ENCODE data around the gene CBL.

The CBL gene

DNA sequence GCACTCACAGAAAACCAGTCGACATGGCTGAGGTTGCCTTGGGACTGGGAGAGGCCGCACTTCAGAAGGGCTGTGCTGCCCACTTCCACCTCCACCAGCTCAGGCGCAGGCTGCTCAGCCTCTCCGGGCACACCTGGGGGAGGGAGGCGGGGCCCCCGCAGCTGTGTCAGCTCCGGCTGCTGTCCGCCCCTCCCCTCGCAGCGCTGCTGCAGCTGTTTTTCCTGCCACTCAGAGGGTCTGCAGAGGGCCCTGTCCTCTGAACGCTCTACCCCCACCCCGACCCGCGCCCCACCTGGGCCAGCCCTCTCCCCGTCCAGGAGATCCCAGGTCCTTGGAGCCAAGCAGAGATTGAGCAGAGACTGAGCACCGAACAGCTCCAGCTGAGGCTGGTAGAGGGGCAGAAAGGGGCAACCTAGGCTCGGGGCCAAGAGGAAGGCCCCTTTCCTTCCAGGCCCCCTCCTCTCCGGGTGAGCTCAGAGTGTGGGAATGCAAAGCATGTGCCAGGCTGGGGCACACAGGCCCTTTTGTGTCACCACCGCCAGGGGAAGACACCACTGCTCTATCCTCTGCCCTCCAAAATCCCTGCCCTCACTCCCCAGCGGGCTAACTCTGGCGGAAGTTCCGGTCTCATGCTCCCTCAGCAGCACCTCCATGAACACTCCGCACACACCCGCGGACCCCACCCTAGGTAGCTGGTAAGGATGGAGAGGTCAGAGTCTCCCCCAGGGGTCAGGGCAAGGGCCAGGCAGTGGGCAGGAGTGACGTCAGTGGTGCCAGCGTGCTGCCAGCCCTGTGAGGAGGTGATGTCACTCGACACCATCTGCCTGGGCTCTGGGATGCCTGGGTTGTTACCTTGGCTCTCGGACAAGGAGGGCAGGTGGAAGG is 109.2 kb downstream of the CBL start:
- peak; percentile 46 to 48 for DNase-seq

DNA sequence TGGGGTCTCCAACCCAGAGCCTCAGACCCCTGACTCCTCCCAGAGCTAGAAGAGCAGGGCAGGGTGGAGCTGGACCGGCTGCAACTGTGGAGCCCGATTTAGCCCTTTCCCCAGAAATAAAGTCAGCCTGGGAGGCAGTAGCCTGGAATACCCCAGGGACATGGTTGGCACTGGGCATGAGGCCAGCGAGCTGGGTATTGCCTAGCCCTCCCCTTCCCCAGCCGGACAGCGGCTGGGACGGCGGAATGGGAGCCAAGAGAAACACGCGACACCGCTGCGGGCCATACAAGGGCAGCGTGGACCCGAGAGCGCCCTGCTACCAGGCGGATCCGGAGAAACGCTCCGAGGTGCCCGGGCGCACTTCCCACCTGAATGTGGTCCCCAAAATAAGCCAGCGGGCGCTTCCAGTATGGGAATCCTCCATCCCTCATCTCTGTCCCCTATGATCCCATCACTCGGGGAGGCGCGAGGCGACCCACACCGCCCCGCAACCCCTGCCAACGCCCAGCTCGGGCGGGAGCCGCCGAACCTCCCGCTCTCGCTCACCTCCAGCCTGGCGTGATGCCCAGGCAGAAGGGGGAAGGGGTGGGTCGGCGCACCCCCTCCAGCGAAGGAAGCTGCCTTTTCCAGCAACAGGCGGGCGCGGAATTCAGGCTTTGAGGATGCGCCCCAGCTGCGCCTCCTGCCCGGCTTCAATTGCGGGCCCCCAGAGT is 110.0 kb downstream of the CBL start:
- DNase-seq = no peak

DNA sequence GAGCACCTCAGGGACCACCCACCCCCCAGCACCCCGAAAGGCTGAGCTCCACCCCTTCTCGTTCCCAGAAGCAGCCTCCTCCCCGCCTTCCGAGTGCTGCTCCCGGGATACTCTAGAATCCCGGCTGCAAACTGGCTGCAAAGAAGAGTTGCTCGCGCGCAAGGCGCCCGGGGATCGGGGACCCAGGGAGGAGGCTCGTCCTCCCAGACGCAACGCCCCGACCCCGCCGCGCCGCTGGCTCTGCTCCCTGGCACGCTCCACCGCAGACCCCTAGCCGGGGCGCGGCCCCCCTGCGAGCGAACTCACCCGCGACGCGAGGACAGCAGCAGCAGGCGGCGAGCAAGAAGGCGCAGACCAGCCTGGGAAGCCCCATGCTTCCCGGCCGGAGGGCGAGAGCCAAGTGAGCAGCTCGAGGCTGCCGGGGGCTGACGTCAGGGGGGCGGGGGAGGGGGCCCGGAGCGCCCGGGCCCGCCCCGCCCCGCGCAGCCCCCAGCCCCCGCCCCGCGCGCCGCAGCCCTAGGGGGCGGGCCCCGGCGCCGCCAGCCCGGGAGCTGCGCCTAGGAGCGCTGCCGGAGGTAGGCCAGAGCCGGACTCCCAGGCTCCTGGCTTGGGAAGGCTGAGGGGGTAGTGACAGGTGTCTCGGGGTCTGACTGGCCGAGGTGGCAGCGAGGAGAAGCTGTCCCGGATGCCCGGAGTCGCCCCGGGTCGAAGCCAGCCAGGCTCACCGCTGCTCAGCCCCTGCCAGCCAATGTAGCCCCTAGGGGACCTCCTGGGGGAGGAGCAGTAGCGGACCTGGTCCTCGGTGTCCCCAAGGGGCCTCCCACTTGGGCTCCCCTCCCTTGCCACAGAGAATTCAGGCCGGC is 110.8 kb downstream of the CBL start, which contains the start of gene MCAM:
Gene MCAM, minus strand, starts transcription at position 402 of the 863 bp plus-strand sequence. Its CDS starts 29 bp downstream, at position 373.
- DNase-seq = no peak

DNA sequence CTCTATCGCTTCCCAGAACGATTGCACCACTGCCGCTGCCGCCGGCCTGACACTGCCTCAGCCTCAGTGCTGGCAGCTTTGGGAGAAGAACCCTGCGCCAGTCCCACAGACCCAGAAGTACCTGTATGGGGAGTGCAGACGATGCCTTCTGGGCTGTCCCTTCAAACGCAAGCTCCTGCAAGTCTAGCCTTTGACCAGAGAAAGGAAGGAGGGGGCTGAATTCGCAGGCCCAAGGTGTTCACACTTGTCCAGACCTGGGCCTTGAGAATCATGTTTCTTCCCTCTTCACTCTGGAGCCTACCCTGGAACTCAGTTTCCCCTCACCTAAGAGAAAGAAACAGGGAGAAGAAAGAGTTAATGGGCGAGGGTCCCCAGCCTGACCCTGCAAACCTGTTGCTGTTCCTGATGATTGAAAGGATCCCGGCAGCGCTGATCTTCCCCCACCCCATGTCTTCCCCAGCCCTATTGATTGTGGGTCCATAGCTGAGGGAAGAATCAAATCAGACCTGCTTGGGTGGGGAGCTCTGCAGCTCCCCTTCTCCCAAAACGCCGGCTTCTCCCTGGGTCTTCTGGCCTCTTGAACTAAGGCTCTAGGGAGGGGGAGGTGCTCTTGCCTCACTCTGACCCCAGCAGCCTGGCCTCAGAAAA is 111.6 kb downstream of the CBL start:
- DNase-seq = no peak

DNA sequence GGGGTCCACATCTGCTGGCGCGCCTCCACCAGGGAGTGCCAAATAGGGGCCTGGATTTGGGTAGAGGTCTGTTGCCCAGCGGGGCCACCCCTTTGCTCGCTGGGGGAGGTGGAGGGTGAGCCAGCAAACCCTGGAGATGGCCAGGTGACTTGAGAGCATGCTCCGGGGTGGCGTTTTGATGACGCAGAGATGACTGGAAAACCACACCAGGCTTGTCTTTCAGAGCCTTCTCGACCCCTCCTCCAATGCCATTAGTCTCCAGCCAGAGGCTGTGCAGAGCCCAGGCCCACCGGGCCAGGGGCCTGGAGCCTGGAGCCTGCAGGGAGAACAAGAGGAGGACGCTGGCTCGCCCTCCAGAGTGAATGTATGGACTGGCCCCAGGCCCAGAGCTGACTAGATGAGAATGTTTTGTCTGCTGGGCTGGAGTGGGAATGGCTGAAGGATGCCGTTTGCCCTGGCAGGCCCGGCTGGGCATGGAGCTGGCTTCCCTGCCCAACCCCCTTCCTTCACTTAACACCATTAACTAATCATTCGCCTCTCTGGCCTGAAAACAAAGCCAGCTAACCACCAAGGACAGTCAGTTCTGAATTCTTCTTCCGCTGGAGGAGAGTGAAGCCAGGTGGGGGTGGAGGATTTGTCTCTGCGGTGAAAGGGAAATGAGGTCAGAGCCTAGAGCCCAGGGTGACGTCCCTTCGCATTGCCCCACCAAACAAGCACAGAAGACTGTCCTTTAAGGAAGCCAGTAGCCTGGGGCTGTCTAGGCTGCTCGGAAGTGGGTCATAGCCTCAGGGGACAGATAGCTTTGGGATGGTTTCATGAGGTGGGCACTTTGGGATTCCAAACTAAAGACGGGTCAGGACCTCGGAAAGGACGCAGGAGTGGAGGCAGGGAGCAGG is 112.3 kb downstream of the CBL start:
- DNase-seq = peak; percentile 39 to 51

DNA sequence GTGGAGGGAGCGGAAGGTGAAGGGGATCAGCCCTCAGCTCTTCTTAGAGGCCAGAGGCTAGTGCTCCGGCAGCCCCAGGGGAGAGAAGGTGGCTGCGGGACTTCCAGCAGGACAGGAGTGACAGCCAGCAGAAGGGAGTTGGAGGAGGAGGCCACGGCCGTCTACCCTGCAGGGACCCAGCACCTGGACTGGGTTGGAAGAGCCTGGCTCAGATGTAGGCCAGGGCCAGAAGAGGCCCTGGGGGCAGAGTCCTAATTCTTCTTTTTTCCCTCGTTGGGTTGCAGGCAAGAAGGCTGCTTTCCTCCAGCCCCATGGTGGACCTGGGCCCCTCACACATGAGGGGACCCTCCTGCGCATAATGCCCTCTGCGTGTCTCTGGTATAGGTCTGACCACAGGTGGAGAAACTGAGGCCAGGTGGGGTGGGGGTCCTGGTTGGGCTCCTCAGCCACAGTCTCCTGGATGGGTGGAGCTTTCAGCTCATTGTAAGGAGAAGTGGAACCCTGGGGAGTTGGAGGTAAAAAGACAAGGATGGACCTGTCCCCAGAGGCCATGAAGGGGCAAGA is 113.1 kb downstream of the CBL start:
- DNase-seq = no peak

DNA sequence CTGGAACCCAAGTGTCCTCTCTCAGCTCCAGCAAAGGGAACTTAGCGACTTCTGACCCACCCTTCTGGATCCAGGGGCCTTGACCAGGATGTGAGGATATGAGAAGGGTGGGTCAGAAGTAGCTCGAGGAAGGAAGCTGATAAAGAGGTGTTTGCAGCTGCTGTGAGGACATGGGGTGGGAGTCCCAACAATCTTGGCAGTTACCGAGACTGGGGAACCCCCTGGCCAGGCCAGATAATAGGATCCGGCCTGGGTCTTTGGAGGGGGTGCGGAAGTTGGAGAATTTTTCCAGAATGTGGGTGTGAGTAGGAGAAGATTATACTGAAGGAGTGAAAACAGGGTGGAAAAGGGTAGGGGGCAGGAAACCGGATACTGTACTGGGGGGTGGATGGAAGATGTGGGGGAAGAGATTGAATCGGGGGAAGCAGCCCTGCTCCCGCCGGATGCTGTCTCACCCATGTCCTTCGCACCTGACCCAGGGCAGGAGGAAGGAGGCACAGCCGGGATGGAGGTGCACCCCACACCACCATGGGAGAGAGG is 113.6 kb downstream of the CBL start:
- DNase-seq = no peak

DNA sequence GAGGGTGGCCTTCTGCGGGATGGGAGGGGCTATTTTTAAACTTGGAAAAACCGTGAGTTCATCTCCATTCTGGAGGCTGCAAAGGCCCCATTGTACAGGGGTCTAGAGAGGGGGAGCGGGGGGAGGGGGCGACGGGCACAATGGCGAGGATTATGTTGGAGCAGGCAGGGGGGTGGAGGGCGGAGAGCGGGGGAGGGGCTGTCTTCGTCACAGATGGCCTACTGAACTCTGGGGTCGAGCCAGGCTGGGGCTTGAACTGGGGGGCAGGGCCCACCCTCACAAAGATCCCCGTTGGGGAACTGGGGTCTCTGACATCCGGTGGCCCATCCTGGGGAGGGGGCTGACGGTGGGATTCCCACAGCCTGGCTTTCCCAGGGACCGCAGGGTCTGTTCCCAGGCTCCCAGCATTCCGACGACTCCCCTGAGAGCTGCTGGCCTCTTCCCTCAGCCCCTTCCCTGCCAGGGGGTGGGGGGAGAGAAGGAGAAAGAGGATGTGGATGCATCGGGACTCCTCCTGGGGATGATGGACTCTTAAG is 114.2 kb downstream of the CBL start:
- no peak for DNase-seq

DNA sequence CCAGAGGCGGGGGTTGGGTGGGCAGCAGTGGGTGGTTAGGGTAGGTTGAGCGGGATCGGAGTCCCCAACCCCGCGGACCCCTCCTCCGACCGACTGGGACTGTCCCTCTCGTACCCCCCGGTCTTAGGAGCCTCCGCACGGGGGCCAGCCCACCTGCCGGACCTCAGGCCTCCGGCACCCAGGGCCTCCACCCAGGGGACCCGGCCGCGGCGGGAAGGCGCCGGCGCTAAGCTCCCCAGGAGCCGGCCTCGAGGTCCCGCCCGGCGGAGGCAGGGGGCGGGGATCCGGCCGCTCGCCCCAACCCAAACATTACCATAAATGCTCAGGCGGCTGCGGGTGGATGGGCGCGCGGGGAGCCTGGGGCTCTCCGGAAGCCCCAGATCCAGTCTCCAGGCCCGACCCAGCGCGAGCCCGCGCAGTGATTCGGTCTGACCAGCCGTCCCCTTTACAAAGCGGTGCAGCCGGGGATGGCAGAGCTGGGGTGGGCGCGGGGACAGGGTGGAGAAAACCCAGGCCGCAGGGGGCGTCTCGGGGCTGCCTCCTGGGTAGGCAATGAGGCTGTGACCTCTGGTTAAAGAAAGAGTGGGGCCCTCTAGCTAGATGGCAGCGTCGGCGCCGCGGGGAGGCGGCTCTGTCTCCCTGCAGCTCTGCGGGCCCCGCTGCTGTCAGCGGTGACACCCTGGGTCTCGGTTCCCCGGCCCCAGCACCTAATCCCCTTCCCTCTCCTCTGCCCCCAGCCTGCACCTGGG is 114.8 kb downstream of the CBL start:
- DNase-seq = peak in 1 of 2 donors; percentile 41

DNA sequence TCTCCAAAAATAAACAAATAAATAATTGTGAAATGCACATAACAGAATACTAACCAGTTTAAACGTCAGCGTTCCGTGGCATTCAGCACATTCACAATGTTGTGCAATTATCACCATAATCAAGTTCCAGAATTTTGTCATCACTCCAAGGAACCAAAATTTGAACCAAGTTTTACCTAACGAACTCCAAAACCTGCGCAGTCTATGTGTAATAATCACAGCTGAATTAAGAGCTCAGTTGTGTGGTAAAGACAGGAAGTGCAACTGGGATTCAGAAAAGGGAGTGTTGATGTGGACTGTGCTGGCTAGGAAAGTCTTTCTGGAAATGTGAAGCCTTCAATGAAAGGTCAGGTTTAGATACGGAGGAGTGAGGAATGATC is 116.2 kb downstream of the CBL start:
- no peak for DNase-seq

DNA sequence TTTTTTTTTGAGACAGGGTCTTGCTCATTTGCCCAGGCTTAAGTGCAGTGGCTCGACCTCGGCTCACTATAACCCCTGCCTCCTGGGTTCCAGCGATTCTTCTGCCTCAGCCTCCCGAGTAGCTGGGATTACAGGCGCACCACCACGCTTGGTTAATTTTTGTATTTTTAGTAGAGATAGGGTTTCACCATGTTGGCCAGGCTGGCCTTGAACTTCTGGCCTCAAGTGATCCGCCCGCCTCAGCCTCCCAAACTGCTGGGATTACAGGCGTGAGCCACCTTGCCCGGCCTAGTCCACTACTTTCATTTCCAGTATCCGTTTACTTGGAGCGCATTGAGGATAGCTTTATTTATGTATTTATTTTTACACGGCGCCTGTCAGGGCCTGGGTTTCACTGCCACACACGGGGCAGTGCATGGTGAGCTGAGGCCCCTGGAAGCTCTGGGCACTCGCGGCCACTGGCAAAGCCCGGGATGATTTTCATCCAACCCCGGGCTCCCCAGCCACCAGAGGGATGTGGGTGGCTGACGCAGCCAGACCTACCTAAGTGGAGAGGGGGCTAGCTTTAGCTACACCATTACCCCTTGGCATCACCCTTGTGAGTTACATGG is 116.9 kb downstream of the CBL start:
- DNase-seq = no peak

DNA sequence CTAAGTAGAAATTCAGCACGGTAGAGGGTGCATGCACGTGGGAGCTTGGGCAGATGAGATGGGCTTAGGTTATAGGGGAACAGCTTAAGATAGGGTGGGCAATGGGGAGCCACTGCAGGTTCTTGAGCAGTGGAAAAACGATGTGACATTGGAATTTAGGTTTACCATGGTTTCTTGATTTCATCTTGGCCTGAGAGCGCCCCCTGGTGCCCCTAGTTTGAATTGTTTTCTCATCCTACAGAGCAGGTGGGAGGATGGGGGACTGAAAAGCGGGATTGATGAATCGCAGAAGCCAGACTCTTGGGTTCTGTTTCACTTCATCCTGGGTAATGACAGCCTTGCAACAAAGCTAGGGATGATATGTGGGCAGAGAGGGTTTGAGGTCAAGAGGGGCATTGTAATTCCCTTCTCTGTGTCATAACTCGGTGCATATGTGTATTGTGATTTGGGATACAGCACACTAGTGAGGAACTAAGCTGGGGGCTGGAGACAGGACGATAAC is 117.4 kb downstream of the CBL start:
- peak; percentile 70 to 79 for DNase-seq

DNA sequence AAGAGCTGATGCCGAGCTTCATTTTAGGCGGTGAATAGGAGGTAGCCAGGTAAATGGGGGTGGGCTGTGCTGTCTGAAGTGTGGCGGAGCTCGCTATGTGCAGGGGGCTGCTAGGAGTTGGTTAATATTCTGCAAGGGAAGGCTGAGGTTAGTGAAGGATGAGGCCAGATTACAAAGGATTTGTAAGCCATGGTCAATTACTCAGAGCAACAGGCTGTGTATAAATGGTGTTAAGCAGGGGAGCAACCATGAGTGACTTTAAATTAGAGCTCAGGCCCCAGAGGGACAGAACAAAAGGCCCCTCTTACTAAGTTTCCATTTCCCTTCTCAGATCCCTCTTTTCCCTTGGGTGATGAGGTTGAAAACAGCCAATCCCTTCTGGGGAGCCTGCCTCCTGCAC is 118.0 kb downstream of the CBL start:
- DNase-seq = no peak

DNA sequence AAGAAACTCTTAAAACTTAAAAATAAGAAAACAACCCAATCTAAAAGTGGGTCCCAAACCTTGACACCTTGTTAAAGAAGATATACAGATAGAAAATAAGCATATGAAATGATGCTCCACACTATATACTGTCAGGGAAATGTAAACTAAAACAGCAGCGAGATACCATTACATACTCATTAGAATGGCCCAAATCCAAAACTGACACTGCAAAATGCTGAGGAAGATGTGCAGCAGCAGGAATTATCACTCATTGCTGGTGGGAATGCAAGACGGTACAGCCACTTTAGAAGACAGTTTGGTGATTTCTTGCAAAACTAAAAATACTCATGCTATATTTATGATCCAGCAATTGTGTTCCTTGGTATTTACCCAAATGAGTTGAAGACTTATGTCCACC is 123.2 kb downstream of the CBL start:
- no peak for DNase-seq

DNA sequence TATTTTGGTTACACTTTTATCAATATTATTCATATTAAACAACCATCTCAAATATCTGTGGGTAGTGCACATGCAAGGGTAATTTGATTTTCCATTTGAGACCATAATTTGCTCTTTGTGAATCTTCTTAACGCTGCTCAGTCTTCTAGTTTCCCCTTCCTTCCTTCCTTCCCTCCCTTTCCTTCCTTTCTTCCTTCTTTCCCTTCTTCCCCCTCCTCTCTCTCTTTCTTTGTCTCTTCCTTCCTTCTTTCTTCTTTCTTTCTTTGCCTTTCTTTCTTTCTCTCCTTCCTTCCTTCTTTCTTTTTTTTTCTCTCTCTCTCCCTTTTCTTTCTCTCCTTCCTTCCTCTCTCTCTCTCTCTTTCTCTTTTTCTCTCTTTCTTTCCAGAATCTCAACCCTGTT is 124.1 kb downstream of the CBL start:
- no peak for DNase-seq

DNA sequence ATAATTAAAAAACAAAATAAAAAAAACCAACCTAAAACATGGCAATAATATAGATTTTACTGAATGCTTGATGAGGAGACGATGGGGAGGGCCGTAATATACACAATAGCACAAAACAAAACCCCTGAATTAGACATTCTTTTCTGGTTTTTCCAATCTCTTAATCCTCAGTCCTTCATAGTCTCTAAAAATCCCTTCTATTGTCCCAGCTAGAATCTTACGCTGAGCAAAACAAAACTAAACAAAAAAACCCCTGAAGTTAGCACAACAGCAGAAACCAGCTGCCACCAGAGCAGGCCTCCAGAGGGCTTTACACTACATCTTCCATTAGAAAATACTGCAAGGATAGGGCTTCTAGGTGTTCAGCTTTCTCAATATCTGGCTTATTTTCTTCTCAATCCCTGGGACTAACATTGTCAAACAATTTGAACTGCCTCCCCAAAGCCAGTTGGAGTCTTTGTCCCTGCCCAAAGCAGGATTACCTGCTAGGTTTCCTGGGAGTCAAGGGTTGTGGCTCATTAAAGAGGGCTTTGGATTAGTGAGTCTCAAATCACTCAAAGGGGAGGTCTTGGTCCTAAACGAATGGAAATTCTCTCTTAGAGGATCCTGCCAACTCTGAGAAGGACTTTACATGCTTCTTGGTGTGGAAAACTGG is 126.1 kb downstream of the CBL start:
- DNase-seq = no peak

DNA sequence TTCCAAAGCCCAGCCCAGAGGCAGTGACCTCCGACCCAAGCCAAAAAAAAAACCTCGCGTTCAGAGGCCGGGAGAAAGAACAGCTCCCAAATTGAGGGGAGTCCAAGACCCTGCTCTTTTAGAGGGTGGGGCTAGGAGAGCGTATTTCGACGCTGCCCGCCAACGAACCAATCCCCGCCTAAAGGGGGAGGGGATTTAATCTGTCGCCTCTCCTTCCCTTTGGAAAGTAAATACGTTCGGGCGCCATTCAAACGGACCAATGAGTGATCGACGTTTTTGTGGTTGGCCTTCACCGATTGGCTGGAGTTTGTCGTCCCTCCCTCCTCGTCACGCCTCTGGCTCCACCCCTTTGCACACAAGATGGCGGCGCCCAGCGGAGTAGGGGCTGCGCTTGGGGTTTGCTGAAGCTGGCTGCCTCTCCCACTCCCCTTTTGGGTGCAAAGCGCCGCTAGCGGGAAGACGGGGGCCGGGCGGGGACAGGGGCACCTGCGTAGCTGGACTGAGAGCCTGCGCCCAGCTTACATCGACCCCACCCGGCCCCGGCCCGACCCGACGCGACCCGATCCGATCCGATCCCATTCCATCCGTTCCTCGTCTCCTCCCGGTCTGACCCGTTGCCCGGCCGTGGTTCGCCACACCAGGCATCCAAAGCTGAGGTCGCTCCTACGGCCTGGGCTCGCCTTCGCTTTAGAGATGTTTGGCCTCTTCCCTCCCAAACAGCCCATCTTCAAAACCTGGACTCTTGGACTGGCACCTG is 128.2 kb downstream of the CBL start, which contains the start of gene RNF26:
Gene RNF26, plus strand, starts transcription at position 354 of the 757 bp plus-strand sequence. CDS start 596 bp downstream, outside the sequence.
- DNase-seq = peak; percentile 96 to 98
